ENCODE results near the gene TRERF1.

TRERF1 gene

DNA sequence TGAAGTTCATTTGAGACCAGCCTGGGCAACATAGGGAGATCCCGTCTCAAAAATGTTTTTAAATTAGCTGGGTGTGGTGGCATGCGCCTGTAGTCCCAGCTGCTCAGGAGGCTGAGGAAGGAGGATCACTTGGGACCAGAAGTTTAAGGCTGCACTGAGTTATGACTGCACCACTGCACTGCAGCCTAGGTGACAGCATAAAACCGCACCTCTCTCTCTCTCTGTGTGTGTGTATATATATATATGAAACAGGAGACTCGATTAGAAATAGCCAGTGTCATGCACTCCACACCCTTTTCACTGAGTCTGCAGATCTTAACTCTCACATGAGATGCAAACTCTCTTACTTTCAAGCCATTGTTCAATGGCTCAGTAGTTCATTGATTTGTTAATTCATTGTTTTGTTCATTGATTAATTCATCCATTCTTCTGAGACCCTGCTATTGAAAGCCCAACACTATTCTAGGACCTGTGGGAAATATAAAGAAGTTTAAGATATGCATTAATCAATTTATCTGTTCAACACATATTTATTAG, 181.7 kb downstream of the TRERF1 start:
- TF ChIP-seq, protein P1, sequence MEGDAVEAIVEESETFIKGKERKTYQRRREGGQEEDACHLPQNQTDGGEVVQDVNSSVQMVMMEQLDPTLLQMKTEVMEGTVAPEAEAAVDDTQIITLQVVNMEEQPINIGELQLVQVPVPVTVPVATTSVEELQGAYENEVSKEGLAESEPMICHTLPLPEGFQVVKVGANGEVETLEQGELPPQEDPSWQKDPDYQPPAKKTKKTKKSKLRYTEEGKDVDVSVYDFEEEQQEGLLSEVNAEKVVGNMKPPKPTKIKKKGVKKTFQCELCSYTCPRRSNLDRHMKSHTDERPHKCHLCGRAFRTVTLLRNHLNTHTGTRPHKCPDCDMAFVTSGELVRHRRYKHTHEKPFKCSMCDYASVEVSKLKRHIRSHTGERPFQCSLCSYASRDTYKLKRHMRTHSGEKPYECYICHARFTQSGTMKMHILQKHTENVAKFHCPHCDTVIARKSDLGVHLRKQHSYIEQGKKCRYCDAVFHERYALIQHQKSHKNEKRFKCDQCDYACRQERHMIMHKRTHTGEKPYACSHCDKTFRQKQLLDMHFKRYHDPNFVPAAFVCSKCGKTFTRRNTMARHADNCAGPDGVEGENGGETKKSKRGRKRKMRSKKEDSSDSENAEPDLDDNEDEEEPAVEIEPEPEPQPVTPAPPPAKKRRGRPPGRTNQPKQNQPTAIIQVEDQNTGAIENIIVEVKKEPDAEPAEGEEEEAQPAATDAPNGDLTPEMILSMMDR (IDR thresholded peaks at IDR 0.05; ENCODE audit: extremely low read depth, missing control alignments), result no peak

DNA sequence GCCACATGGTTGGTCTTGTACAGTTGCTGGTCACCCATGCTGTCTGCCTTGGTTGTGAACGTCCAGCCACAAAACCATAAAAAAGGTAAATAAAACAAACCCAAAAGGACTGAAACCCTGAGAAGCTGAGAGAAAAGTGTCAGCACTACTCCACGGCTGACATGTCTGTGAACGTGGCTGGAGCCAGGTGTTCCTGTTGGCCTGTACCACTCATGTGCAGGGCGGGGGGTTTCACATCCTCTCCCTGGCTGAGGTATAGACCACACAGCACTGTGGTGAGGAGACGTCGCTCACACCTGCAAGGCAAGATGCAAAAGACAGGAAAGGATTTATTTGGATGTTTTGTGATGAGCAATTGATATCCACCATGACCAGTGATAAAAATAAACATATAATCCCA, 182.2 kb downstream of the TRERF1 start:
- TF ChIP-seq, protein P1 (IDR thresholded peaks at IDR 0.05; ENCODE audit: extremely low read depth, missing control alignments), result no peak
- DNase-seq (ENCODE audit: low spot score), result peak; percentile 86

More for the DNA sequence above, 181.7 kb downstream of the TRERF1 start:
- no peak for DNase-seq (ENCODE audit: low spot score)

DNA sequence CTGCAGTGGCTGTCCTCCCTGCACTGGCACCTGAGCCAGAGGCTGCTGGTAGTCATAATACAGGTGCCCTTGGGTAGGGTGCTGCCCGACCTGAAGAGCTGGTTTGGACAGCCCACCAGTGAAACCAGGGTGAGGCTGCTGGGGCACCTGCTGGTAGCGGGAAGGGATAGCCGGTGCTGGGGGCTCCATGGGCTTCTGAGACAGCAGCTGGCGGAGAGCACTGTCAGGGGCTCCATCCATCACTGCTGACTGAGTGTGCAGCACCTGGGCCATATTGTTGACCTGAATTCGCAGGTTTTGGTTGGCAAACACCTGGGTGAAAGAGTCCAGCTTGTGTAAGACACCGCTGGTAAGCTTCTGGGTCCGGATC, 182.9 kb downstream of the TRERF1 start:
- no peak for DNase-seq (ENCODE audit: low spot score)
- TF ChIP-seq, protein P1 (IDR thresholded peaks at IDR 0.05; ENCODE audit: extremely low read depth, missing control alignments), result no peak

DNA sequence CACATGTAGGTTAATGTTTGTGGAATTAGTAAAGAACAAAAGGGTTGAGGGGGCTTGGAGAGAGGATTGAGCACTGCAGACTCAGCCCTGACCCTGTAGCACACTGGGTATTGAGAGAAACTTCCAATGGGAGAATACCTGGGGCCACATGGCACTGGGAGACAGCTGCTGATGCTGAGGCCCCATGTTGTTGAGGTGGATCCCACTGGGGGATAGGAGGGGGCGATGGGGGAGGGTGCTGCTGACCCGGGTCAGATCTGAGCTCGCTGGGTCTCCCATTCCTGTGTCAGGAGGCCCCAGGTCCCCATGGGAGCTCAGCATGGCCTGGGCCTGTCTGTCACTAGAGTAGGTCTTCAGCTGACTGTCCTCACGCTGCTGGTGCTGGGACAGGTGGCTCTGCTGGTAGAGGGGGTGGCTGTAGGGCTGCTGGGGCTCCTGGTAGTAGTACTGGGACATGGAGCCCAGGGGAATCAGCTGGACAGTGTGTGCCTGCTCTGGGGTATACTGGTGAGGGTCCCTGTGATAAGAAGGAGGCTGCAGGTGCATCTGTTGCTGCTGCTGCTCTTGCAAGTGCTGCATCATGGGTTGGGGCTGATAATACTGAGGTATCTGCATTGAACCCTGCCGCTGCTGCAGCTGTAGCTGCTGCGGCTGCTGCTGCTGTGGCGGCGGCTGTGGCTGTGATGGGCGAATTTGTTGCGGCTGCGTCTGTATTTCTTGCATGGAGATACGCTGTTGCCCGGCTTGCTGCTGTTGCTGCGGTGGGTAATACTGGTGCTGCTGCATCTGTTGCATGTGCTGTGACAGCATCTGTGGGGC, 183.5 kb downstream of the TRERF1 start:
- TF ChIP-seq, protein P1 (IDR thresholded peaks at IDR 0.05; ENCODE audit: extremely low read depth, missing control alignments), result no peak
- DNase-seq (ENCODE audit: low spot score), result no peak

DNA sequence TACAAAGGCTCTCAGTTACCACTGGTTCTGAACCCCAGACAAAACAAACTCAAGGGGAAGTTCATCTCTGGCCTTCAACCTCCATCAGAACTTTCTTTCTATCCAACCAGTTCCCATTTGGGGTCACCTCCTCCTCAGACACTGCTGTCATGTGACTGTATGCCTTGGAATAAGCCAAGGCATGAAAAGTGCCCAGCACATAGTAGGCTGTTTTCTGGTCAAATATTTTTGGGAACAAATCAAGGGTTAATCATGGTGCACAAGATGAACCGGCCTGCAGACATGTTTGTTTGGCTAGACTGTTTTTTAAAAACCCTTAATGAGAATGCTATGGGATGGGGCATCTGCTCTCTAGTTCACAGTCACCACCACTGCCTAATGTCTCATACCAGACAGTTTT, 185.2 kb downstream of the TRERF1 start:
- TF ChIP-seq, protein P1 (IDR thresholded peaks at IDR 0.05; ENCODE audit: extremely low read depth, missing control alignments), result no peak
- DNase-seq (ENCODE audit: low spot score), result no peak

DNA sequence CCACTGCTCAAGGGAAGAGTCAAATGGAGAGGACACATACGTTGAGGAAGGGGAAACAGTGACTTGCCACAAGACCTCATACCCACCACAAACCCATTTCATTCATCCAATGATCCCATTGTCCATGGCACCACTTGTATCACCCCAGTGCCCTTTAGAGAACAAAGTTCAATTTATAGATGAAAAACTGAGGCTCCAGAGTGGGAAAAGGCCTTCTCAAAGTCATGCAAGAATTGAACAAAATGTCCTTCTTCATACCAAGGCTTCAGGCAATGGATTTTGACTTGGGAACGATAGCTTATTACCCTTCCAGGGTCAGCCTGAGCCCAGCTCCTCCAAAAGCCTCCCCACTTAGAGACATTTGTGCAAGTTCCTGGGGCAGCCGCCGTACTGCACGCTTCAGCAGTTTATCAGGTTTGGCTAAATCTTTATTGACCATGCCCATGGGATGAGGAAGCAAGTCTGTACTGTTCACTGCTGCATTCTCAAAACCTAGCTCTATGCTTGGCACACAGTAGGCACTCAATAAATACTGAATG, 186.8 kb downstream of the TRERF1 start:
- DNase-seq (ENCODE audit: low spot score), result no peak
- TF ChIP-seq, protein P1 (IDR thresholded peaks at IDR 0.05; ENCODE audit: extremely low read depth, missing control alignments), result no peak

DNA sequence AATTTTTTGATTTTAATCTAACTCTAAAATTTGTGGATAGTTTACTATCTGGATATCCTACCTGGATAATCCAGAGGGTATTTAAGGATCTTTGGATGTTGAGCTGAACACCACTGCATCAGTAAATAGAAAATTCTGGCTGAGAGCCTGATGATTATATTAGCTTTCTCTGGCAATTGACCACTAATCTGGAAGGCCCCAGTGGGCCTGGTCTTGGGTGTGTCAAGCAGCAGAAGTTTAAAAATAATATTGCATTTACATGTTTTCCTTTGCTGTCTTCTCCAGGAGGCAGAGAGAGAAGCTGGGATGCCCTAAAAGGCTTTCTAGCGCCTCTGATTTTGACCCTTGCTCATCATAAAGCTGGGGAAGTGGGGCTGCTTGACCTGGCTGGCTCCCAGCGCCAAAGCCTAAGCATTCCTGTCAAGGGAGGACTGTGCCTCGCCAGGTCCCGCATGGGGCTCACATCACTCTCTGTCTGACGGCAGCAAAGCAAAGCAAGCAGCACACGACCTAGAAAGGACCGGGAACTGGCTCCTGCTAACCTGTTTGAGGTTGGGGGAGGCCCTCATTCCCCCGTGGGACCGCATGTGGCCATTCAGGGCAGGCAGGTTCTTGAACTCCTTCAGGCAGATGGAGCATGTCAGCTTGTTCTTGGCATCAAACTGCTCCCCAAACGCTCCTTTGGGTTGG, 187.4 kb downstream of the TRERF1 start:
- no peak for DNase-seq (ENCODE audit: low spot score)
- TF ChIP-seq, protein P1 (IDR thresholded peaks at IDR 0.05; ENCODE audit: extremely low read depth, missing control alignments), result no peak
